Osteoblast (primary cell): Measurements from ENCODE around the gene GPATCH3. TPM values are rescaled to one million over a fixed set of nuclear protein-coding genes. Genes with fewer than 3 reads are reported as not detected.

ENCODE experiments used
- DNase-seq: peaks from one replicate; pipeline ENCODE4 v3.0.0; 2011; ENCODE audit warnings: low spot score, mixed read lengths; ENCODE audit not compliant: insufficient read length; ENCODE audit errors: missing footprints
- H2AFZ ChIP-seq: 2 replicates; pipeline ENCODE4 v1.6.0; 2011; ENCODE audit warnings: mild to moderate bottlenecking, low read length
- H3K27ac ChIP-seq: 2 replicates; pipeline ENCODE4 v1.5.1; 2011; ENCODE audit warnings: mild to moderate bottlenecking, low read depth, low read length, moderate library complexity
- H3K27me3 ChIP-seq: 2 replicates; pipeline ENCODE4 v1.6.0; 2012; ENCODE audit warnings: mild to moderate bottlenecking, control low read depth, inconsistent platforms, low read length, moderate library complexity; ENCODE audit not compliant: insufficient read depth
- H3K36me3 ChIP-seq: 2 replicates; pipeline ENCODE4 v1.5.1; 2011; ENCODE audit warnings: mild to moderate bottlenecking, low read length, control low read depth, moderate library complexity; ENCODE audit not compliant: insufficient read depth
- H3K4me1 ChIP-seq: 2 replicates; pipeline ENCODE4 v1.5.1; 2011; ENCODE audit warnings: mild to moderate bottlenecking, low read length, control low read depth, moderate library complexity; ENCODE audit not compliant: insufficient read depth
- H3K4me2 ChIP-seq: 2 replicates; pipeline ENCODE4 v1.6.0; 2011; ENCODE audit warnings: mild to moderate bottlenecking, low read length; ENCODE audit not compliant: insufficient read depth
- H3K4me3 ChIP-seq: fragments of 200-600 bp; sonication (generic); 3 replicates; pipeline ENCODE4 v1.5.1; 2012; ENCODE audit warnings: mild to moderate bottlenecking, low read length, inconsistent platforms; ENCODE audit not compliant: insufficient read depth
- H3K79me2 ChIP-seq: 2 replicates; pipeline ENCODE4 v1.6.0; 2012; ENCODE audit warnings: mild to moderate bottlenecking, low read length, control low read depth, inconsistent platforms; ENCODE audit not compliant: insufficient read depth
- H3K9me3 ChIP-seq: 2 replicates; pipeline ENCODE4 v1.5.1; 2011; ENCODE audit warnings: low read depth, low read length, control low read depth
- H4K20me1 ChIP-seq: 2 replicates; pipeline ENCODE4 v1.6.0; 2012; ENCODE audit warnings: mild to moderate bottlenecking, low read length, control low read depth; ENCODE audit not compliant: insufficient read depth
- total RNA-seq: library from RNA; depleted of rRNA; stranded (reverse); fragments of >200 nt; gene quantifications from 2 replicates; pipeline ENCODE4 v1.2.3, GENCODE V29; 2012
- TF ChIP-seq, protein P1 (sequence below): IDR thresholded peaks from 2 replicates; pipeline ENCODE4 v1.5.1; 2011; ENCODE audit warnings: mild to moderate bottlenecking, low read depth, low read length, moderate library complexity; ENCODE audit errors: extremely low read depth

GPATCH3 gene
- total RNA-seq, 1 donor: 10.9 TPM

DNA sequence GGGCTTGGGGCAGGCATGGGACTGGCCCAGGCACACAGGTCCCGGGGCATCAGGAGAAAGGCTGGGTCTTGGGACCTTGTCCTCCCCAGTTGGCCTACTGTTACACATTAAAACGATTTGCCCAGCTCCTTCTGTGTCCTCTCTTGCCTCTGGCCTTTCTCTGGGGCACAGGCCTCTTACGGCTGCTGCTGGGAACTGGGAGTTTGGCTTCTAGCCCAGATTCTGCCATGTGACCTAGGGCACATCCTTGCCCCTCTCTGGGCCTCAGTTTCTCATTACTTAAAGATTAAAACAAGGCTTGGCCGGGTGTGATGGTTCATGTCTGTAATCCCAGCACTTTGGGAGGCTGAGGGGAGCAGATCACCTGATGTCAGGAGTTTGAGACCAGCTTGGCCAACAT is 46.0 kb upstream of the GPATCH3 start:
- Histone ChIP-seq H3K9me3 (no peaks in the 10 kb centered on the region), H3K79me2 (peaks cover 2% of the 10 kb centered on the region), H3K36me3 (peaks cover 52% of the 10 kb centered on the region), H3K4me3 (no peak overlapping the region), H4K20me1 (no peaks in the 10 kb centered on the region), H3K4me2 (no peak overlapping the region), H3K27me3 (no peaks in the 10 kb centered on the region), H2AFZ (no peak overlapping the region), H3K4me1 (no peaks in the 10 kb centered on the region), H3K27ac (no peak overlapping the region)
- no peak for DNase-seq
- TF ChIP-seq, protein P1, sequence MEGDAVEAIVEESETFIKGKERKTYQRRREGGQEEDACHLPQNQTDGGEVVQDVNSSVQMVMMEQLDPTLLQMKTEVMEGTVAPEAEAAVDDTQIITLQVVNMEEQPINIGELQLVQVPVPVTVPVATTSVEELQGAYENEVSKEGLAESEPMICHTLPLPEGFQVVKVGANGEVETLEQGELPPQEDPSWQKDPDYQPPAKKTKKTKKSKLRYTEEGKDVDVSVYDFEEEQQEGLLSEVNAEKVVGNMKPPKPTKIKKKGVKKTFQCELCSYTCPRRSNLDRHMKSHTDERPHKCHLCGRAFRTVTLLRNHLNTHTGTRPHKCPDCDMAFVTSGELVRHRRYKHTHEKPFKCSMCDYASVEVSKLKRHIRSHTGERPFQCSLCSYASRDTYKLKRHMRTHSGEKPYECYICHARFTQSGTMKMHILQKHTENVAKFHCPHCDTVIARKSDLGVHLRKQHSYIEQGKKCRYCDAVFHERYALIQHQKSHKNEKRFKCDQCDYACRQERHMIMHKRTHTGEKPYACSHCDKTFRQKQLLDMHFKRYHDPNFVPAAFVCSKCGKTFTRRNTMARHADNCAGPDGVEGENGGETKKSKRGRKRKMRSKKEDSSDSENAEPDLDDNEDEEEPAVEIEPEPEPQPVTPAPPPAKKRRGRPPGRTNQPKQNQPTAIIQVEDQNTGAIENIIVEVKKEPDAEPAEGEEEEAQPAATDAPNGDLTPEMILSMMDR: no peak

DNA sequence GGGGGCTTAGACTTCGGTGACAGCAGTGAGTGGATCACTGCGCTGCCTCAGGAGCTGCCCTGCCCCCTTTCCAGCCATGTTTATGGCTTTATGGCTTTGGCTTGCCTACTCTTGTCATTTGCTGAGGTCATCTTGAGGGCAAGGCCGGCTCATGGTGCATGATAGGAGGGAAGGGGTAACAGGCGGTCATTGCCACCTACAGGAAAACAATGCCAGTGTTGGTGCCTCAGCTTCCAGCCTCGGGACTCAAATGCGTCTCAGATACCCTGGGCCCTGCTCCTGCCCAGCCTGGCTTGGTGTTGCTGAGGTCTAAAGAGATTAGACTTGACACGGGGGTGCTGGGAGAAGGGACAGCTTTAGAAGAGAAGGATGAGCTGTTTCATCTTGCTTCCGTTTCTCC is 45.5 kb upstream of the GPATCH3 start:
- no peak overlapping the region for H3K4me3 ChIP-seq
- no peak overlapping the region for H3K4me2 ChIP-seq
- no peaks in the 10 kb centered on the region for H3K9me3 ChIP-seq
- H3K27ac ChIP-seq: no peak overlapping the region
- no peak for DNase-seq
- H2AFZ ChIP-seq: no peak overlapping the region
- peaks cover 5% of the 10 kb centered on the region for H3K79me2 ChIP-seq
- no peaks in the 10 kb centered on the region for H4K20me1 ChIP-seq
- H3K27me3 ChIP-seq: no peaks in the 10 kb centered on the region
- TF ChIP-seq, protein P1: no peak
- H3K36me3 ChIP-seq: peaks cover 54% of the 10 kb centered on the region
- H3K4me1 ChIP-seq: no peaks in the 10 kb centered on the region

DNA sequence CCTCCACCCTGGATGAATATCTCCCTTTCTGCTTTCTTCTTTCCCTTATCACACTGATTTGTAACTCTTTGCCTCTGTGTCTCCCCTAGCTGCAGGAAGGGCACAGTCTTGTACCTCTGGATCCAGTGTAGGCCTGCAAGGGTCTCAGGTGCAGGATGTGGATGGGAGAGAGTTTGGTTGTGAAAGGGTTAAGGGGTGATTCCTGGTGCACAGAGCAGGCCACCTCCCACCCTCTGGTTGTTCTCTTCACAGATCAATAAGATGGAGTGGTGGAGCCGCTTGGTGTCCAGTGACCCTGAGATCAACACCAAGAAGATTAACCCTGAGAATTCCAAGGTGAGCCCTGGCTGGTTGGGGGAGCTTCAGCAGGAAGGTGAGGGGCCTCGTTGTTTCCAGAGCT is 44.9 kb upstream of the GPATCH3 start:
- Histone ChIP-seq H3K27ac (no peak overlapping the region), H3K27me3 (no peaks in the 10 kb centered on the region), H3K4me2 (no peak overlapping the region), H3K4me3 (no peak overlapping the region), H3K79me2 (peaks cover 5% of the 10 kb centered on the region), H4K20me1 (no peaks in the 10 kb centered on the region), H3K36me3 (peaks cover 54% of the 10 kb centered on the region), H2AFZ (no peak overlapping the region), H3K9me3 (no peaks in the 10 kb centered on the region), H3K4me1 (no peaks in the 10 kb centered on the region)
- TF ChIP-seq, protein P1: no peak
- no peak for DNase-seq

DNA sequence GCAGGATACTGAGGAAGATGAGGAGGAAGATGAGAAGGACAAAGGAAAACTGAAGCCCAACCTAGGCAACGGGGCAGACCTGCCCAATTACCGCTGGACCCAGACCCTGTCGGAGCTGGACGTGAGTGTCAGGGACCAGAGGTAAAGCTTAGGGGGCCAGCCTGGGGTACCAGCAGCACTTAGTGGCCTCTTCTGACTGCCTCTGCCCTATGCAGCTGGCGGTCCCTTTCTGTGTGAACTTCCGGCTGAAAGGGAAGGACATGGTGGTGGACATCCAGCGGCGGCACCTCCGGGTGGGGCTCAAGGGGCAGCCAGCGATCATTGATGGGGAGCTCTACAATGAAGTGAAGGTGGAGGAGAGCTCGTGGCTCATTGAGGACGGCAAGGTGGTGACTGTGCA is 42.4 kb upstream of the GPATCH3 start:
- TF ChIP-seq, protein P1: no peak
- no peak for DNase-seq
- no peaks in the 10 kb centered on the region for H3K4me1 ChIP-seq
- peaks cover 28% of the 10 kb centered on the region for H3K79me2 ChIP-seq
- no peak overlapping the region for H2AFZ ChIP-seq
- H4K20me1 ChIP-seq: peaks cover 5% of the 10 kb centered on the region
- no peak overlapping the region for H3K4me2 ChIP-seq
- no peaks in the 10 kb centered on the region for H3K9me3 ChIP-seq
- H3K27me3 ChIP-seq: no peaks in the 10 kb centered on the region
- no peak overlapping the region for H3K27ac ChIP-seq
- H3K36me3 ChIP-seq: peaks cover 56% of the 10 kb centered on the region
- no peak overlapping the region for H3K4me3 ChIP-seq
